CD4-positive, CD25-positive, alpha-beta regulatory T cell (primary cell): ENCODE measurements around the gene MSI2. TPM values are rescaled to one million over a fixed set of nuclear protein-coding genes. Genes with fewer than 3 reads are reported as not detected.

Source experiments
- ATAC-seq, 2 donors: fragments of 150-1000 bp; cut with Tn5 transposase; one replicate each; pipeline ENCODE4 v1.10.0; 2021; ENCODE audit warnings: low read depth in 2 of 2, moderate number of reproducible peaks in 2 of 2, moderate library complexity in 1 of 2
- DNase-seq, 3 donors: peaks; one replicate each; pipeline versions ENCODE4 v3.0.0 to v3.0.0-alpha.2; 2012 to 2022; ENCODE audit warnings: mixed read lengths in 1 of 3
- H3K27ac ChIP-seq: one replicate; pipeline ENCODE4 v1.7.0; 2013; ENCODE audit warnings: mild to moderate bottlenecking, low read length; ENCODE audit not compliant: insufficient read depth, poor library complexity, severe bottlenecking
- H3K27me3 ChIP-seq: one replicate; pipeline ENCODE4 v1.7.0; 2013; ENCODE audit warnings: low read length; ENCODE audit not compliant: control insufficient read depth, insufficient read depth
- H3K36me3 ChIP-seq: one replicate; pipeline ENCODE4 v1.7.0; 2013; ENCODE audit warnings: mild to moderate bottlenecking, low read length, moderate library complexity; ENCODE audit not compliant: control insufficient read depth, insufficient read depth
- H3K4me1 ChIP-seq: 2 replicates; pipeline ENCODE4 v1.7.0; 2013; ENCODE audit warnings: mild to moderate bottlenecking, low read length; ENCODE audit not compliant: insufficient read depth, control insufficient read depth, poor library complexity, severe bottlenecking
- H3K4me3 ChIP-seq: one replicate; pipeline ENCODE4 v1.7.0; 2013; ENCODE audit warnings: low read depth, mild to moderate bottlenecking, low read length, moderate library complexity
- H3K9me3 ChIP-seq, 2 experiments: 1 replicate in 1 of 2; 2 replicates in 1 of 2; pipeline ENCODE4 v1.7.0; 2013; ENCODE audit warnings: low read length in 2 of 2, mild to moderate bottlenecking in 1 of 2, moderate library complexity in 1 of 2; ENCODE audit not compliant: control insufficient read depth in 2 of 2
- H3K27ac Mint-ChIP-seq, 3 donors: one replicate each; pipeline ENCODE4 v1.8.0; 2020 to 2022; ENCODE audit warnings: mild to moderate bottlenecking in 3 of 3, mixed read lengths in 3 of 3, moderate library complexity in 2 of 3
- H3K27me3 Mint-ChIP-seq: one replicate; pipeline ENCODE4 v1.8.0; 2022; ENCODE audit warnings: mild to moderate bottlenecking, mixed read lengths
- H3K36me3 Mint-ChIP-seq: one replicate; pipeline ENCODE4 v1.8.0; 2020; ENCODE audit warnings: mixed read lengths
- H3K4me1 Mint-ChIP-seq, 4 donors: one replicate each; pipeline ENCODE4 v1.8.0; 2020 to 2022; ENCODE audit warnings: mixed read lengths in 4 of 4, mild to moderate bottlenecking in 1 of 4
- H3K4me3 Mint-ChIP-seq, 4 donors: one replicate each; pipeline ENCODE4 v1.8.0; 2020 to 2022; ENCODE audit warnings: mild to moderate bottlenecking in 4 of 4, mixed read lengths in 4 of 4, moderate library complexity in 3 of 4
- H3K9me3 Mint-ChIP-seq, 7 donors: one replicate each; pipeline ENCODE4 v1.8.0; 2020 to 2022; ENCODE audit warnings: mixed read lengths in 7 of 7, mild to moderate bottlenecking in 3 of 7, moderate library complexity in 2 of 7
- polyA plus RNA-seq, 4 donors: library from polyadenylated mRNA; unstranded; fragments of 300-500 nt; fragmentation: Illumina TruSeq; gene quantifications; one replicate each; pipeline ENCODE4 v1.2.3, GENCODE V29; 2021
- total RNA-seq: library from RNA; stranded (reverse); gene quantifications from one replicate; pipeline ENCODE4 v1.2.3, GENCODE V29; 2022

The MSI2 gene
- total and polyA plus RNA-seq, 5 donors from 2014 or later, result 3.2 to 177 (median 3.4) TPM

DNA sequence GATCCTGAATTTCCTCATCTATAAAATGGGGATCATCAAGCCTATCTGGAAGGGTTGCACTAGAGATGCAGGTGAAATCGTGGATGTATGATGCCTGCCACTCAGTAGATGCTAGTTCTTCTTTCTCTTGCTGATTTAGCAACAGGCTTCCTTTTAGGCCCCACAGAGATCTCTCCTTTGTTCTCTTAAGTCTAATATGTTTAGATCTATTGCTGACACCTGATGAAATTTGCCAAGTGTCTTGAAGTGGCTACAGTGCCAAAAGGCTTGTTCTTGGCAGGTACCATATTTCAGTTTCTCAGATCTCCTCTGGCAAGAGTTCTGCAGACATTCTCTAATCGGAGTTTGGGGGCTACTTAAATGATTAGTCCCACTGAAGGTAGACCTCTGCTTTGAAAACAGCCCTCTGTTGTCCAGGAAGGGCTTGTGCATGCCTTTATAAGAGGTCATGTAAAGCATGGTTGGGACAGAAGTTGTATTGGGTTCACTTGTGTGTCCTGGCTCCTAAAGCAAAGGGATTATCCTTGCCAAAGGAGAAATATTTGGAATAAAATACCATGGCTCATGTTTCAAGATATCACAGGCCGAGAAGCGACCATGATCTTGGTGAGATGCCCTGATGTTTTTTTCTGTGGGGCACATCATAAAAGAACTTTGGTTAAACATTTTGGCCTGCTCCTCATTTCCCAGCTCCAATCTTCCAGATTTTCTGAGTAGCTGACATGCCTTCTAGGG, 234.0 kb downstream of the MSI2 start:
- H3K9me3 Mint-ChIP-seq, result no peaks in the 10 kb centered on the region
- Histone ChIP-seq H3K27me3 (no peaks in the 10 kb centered on the region), H3K27ac (no peak overlapping the region), H3K4me3 (no peak overlapping the region), H3K4me1 (peaks cover 12% of the 10 kb centered on the region), H3K36me3 (peaks cover 3% of the 10 kb centered on the region), H3K9me3 (no peaks in the 10 kb centered on the region)
- DNase-seq (no peak), ATAC-seq (no peak)
- H3K4me3 Mint-ChIP-seq, result peak overlapping the region in 2 of 4 donors; percentile 11 to 54
- H3K27me3 Mint-ChIP-seq, result no peaks in the 10 kb centered on the region
- peak overlapping the region in 1 of 3 donors; percentile 88 for H3K27ac Mint-ChIP-seq
- H3K4me1 Mint-ChIP-seq, result peaks cover 19 to 90% (median 57%) of the 10 kb centered on the region in 4 donors
- no peaks in the 10 kb centered on the region for H3K36me3 Mint-ChIP-seq

DNA sequence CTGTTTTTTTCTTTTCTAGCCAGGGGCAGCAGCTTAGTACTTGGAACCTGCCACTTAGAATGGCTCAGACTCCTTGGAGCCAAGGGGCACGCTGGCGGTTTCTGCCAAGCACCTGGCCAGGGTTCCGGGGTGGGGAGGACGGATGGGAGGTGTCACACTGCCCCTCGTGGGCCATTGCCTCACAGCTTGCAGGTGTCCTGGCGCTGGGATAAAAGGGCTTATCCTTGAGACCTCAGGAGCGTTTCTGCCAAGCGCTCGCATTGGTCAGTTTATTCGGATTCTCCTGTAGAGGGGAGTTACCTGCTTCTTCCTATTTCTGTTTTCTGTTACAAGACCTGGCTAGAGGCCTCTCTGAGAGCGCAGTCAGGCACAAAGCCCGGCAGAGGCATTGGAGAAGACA, 234.6 kb downstream of the MSI2 start:
- Histone ChIP-seq H3K27me3 (no peaks in the 10 kb centered on the region), H3K36me3 (peaks cover 3% of the 10 kb centered on the region), H3K4me3 (no peak overlapping the region), H3K4me1 (peaks cover 6% of the 10 kb centered on the region), H3K9me3 (no peaks in the 10 kb centered on the region), H3K27ac (no peak overlapping the region)
- Mint-ChIP-seq H3K27ac (peak overlapping the region in 1 of 3 donors; percentile 88), H3K4me1 (peaks cover 19 to 88% (median 57%) of the 10 kb centered on the region in 4 donors), H3K27me3 (no peaks in the 10 kb centered on the region), H3K4me3 (peak overlapping the region in 1 of 4 donors; percentile 54), H3K9me3 (no peaks in the 10 kb centered on the region), H3K36me3 (no peaks in the 10 kb centered on the region)
- ATAC-seq (no peak), DNase-seq (no peak)

DNA sequence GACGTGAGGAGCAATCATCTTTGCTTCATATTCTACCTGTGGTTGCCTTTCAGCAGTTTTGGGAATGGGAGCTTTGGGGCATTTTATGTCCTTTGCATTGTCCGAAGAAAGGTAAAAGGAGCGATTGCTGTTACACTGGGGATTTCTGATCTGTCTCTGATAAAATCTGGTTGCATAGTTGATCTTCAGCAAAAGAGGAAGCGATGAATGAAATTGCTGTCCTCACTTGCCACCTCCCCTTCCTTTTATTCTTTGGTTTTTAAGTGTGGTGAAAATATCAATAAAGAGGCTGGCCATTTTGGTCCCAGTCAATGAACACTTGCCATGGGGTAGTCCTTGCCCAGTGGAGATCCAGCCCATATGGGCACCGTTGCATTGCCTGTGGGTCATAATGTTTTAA, 236.8 kb downstream of the MSI2 start:
- no peak overlapping the region for H3K27ac ChIP-seq
- no peaks in the 10 kb centered on the region for H3K27me3 ChIP-seq
- H3K4me1 Mint-ChIP-seq, result peaks cover 16 to 89% (median 58%) of the 10 kb centered on the region in 4 donors
- peak overlapping the region; percentile 18 to 49 (median 37) for H3K27ac Mint-ChIP-seq
- H3K9me3 Mint-ChIP-seq, result no peaks in the 10 kb centered on the region
- H3K4me3 ChIP-seq, result no peak overlapping the region
- H3K9me3 ChIP-seq, result no peaks in the 10 kb centered on the region
- no peaks in the 10 kb centered on the region for H3K27me3 Mint-ChIP-seq
- H3K4me1 ChIP-seq, result peaks cover 8% of the 10 kb centered on the region
- H3K36me3 Mint-ChIP-seq, result no peaks in the 10 kb centered on the region
- peak overlapping the region in 2 of 4 donors; percentile 19 to 29 for H3K4me3 Mint-ChIP-seq
- ATAC-seq (no peak), DNase-seq (no peak)
- no peaks in the 10 kb centered on the region for H3K36me3 ChIP-seq

DNA sequence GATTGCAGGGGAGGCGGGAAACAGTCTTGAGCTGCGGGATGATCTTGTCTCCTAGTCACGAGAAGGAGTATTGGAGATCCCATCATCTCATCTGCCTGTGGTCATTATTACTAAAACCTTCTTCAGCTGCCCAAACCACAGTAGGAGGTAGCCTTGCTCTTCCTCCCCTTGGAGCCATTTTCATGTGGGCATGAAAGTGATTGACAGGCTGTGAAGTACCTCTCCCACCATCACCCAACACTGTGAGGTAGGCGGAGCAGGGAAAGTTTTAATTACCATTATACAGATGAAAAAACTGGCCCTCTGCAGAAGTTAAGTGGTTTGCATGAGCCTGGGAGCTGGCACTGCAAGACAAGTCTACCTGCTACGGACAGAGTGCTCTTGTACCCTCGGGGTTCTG, 237.3 kb downstream of the MSI2 start:
- no peak for DNase-seq
- ATAC-seq, result no peak
- Mint-ChIP-seq H3K4me3 (peak overlapping the region in 2 of 4 donors; percentile 19 to 29), H3K27me3 (no peaks in the 10 kb centered on the region), H3K36me3 (no peaks in the 10 kb centered on the region), H3K27ac (peak overlapping the region; percentile 18 to 37 (median 32)), H3K9me3 (no peaks in the 10 kb centered on the region), H3K4me1 (peaks cover 20 to 91% (median 61%) of the 10 kb centered on the region in 4 donors)
- no peak overlapping the region for H3K4me3 ChIP-seq
- no peaks in the 10 kb centered on the region for H3K27me3 ChIP-seq
- no peaks in the 10 kb centered on the region for H3K9me3 ChIP-seq
- peaks cover 12% of the 10 kb centered on the region for H3K4me1 ChIP-seq
- no peaks in the 10 kb centered on the region for H3K36me3 ChIP-seq
- no peak overlapping the region for H3K27ac ChIP-seq

DNA sequence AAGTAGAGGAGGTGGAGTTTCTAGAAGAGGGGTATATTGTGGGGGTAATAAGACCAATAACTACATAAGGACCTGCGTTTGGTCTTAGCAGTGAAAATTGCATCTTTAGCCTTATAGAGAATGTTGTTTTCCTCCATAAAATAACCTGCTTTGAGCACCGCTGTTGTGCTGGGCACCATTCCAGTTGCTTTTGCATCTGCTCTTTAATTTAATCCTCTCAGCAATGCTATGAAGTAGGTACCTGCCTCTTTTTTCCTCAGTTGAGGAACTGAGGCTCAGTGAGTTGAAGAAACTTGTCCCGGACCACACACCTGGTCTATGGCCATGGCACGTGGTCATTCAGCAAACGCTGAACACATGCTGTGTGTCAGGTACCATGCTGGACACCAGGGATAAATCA, 238.1 kb downstream of the MSI2 start:
- Mint-ChIP-seq H3K27ac (peak overlapping the region in 1 of 3 donors; percentile 32), H3K27me3 (no peaks in the 10 kb centered on the region), H3K9me3 (no peaks in the 10 kb centered on the region), H3K4me1 (peaks cover 21 to 93% (median 62%) of the 10 kb centered on the region in 4 donors), H3K4me3 (peak overlapping the region in 1 of 4 donors; percentile 24), H3K36me3 (no peaks in the 10 kb centered on the region)
- H3K27ac ChIP-seq, result no peak overlapping the region
- no peaks in the 10 kb centered on the region for H3K27me3 ChIP-seq
- ATAC-seq, result no peak
- H3K4me1 ChIP-seq, result peaks cover 18% of the 10 kb centered on the region
- H3K36me3 ChIP-seq, result no peaks in the 10 kb centered on the region
- DNase-seq, result no peak
- H3K9me3 ChIP-seq, result no peaks in the 10 kb centered on the region
- no peak overlapping the region for H3K4me3 ChIP-seq

DNA sequence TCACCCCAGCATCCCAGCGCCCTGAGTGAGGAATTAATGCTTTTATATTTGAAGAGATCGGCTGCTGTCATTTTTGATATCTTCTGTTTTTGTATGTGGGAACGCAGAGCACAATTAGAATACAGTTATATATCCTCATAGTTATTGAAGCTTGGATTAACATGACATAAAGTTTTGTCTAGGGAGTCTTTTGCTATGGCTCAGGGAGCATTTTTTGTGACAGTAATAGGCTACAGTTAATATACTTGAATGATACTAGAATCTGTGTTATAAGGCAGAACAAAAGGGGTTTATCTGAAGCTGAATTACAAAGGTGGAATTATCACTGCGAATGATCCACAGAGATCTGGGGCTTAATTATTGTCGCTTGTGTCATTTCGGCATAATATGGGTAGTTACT, 239.4 kb downstream of the MSI2 start:
- no peaks in the 10 kb centered on the region for H3K36me3 ChIP-seq
- peak overlapping the region in 1 of 3 donors; percentile 47 for H3K27ac Mint-ChIP-seq
- H3K4me1 Mint-ChIP-seq, result peaks cover 17 to 91% (median 63%) of the 10 kb centered on the region in 4 donors

DNA sequence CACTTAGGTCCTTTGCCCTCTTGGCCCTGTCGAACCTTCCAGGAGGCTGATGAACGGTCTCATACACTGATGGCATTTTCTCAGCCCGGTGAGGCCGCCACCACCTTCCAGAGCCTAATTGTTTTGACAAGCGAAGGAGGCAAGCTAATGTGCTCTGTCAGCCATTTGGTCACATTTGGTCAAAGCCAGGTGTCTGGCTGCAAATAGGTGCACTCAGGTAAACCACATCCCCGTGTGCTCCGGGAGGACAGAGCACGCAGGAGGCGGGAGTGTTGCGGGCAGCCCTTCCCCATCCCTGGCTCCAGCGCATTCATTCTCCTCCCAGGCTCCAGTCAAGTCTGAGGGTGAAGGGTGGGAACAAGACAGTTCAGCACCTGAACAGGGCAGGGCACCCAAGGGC, 240.1 kb downstream of the MSI2 start:
- DNase-seq (no peak), ATAC-seq (no peak)
- peaks cover 14% of the 10 kb centered on the region for H3K4me1 ChIP-seq
- no peaks in the 10 kb centered on the region for H3K27me3 ChIP-seq
- no peaks in the 10 kb centered on the region for H3K27me3 Mint-ChIP-seq
- no peak overlapping the region for H3K27ac ChIP-seq
- H3K27ac Mint-ChIP-seq, result no peak overlapping the region
- H3K4me3 Mint-ChIP-seq, result no peak overlapping the region
- peaks cover 17 to 92% (median 65%) of the 10 kb centered on the region in 4 donors for H3K4me1 Mint-ChIP-seq
- H3K36me3 Mint-ChIP-seq, result peaks cover 8% of the 10 kb centered on the region
- H3K36me3 ChIP-seq, result no peaks in the 10 kb centered on the region
- H3K4me3 ChIP-seq, result no peak overlapping the region
- no peaks in the 10 kb centered on the region for H3K9me3 ChIP-seq
- peaks cover 0 to 2% (median 0%) of the 10 kb centered on the region in 7 donors for H3K9me3 Mint-ChIP-seq

More for the DNA sequence above, 239.4 kb downstream of the MSI2 start:
- no peaks in the 10 kb centered on the region for H3K27me3 Mint-ChIP-seq
- H3K9me3 Mint-ChIP-seq, result peaks cover 0 to 2% (median 0%) of the 10 kb centered on the region in 7 donors
- H3K4me1 ChIP-seq, result peaks cover 18% of the 10 kb centered on the region
- H3K4me3 ChIP-seq, result no peak overlapping the region
- H3K9me3 ChIP-seq, result no peaks in the 10 kb centered on the region
- DNase-seq (no peak), ATAC-seq (no peak)
- peaks cover 8% of the 10 kb centered on the region for H3K36me3 Mint-ChIP-seq
- H3K27me3 ChIP-seq, result no peaks in the 10 kb centered on the region
- H3K4me3 Mint-ChIP-seq, result no peak overlapping the region
- no peak overlapping the region for H3K27ac ChIP-seq
